CD14-positive monocyte (primary cell): ENCODE data around the gene DYSF. TPM values are rescaled to one million over a fixed set of nuclear protein-coding genes. Genes with fewer than 3 reads are reported as not detected.

Source experiments
- DNase-seq, 3 donors: peaks; one replicate each; pipeline ENCODE4 v3.0.0-alpha.2; 2011 to 2022
- H2AFZ ChIP-seq: 2 replicates; pipeline ENCODE4 v1.6.0; 2012; ENCODE audit warnings: mild to moderate bottlenecking, low read depth, low read length, inconsistent platforms; ENCODE audit not compliant: insufficient read depth, poor library complexity, severe bottlenecking
- H3K27ac ChIP-seq, 2 donors: 1 replicate in 1 of 2; 2 replicates in 1 of 2; pipeline ENCODE4 v1.5.1; 2012 to 2013; ENCODE audit warnings: low read length in 2 of 2, control low read depth in 1 of 2, inconsistent platforms in 1 of 2, low read depth in 1 of 2, mild to moderate bottlenecking in 1 of 2
- H3K27me3 ChIP-seq, 2 donors: one replicate each; pipeline versions ENCODE4 v1.6.0 to v1.6.1; 2011 to 2013; ENCODE audit warnings: low read length in 2 of 2; ENCODE audit not compliant: control insufficient read depth in 2 of 2, insufficient read depth in 2 of 2
- H3K36me3 ChIP-seq, 2 donors: replicated peaks in 1 of 2; 1 replicate in 1 of 2; 2 replicates in 1 of 2; pipeline versions ENCODE4 v1.5.1 to v1.6.1; 2012 to 2013; ENCODE audit warnings: low read length in 2 of 2, control low read depth in 1 of 2, inconsistent platforms in 1 of 2, mild to moderate bottlenecking in 1 of 2; ENCODE audit not compliant: insufficient read depth in 2 of 2, control insufficient read depth in 1 of 2
- H3K4me1 ChIP-seq, 2 donors: 1 replicate in 1 of 2; 2 replicates in 1 of 2; pipeline versions ENCODE4 v1.5.1 to v1.6.1; 2012 to 2013; ENCODE audit warnings: low read length in 2 of 2, control low read depth in 1 of 2, inconsistent platforms in 1 of 2, mild to moderate bottlenecking in 1 of 2, moderate library complexity in 1 of 2; ENCODE audit not compliant: insufficient read depth in 2 of 2, control insufficient read depth in 1 of 2
- H3K4me2 ChIP-seq: replicated peaks from 2 replicates; pipeline ENCODE3; 2012; ENCODE audit warnings: low read length, moderate library complexity, mild to moderate bottlenecking; ENCODE audit not compliant: poor library complexity, severe bottlenecking; ENCODE audit errors: extremely low read depth
- H3K4me3 ChIP-seq, 3 experiments: fragments of 200-600 bp in 1 of 3; sonication (generic) in 1 of 3; replicated peaks in 1 of 3; 1 replicate in 2 of 3; 2 replicates in 1 of 3; pipeline ENCODE4 v1.5.1; 2011 to 2013; ENCODE audit warnings: low read length in 3 of 3, mild to moderate bottlenecking in 3 of 3, control low read depth in 2 of 3, low read depth in 2 of 3, inconsistent platforms in 1 of 3, moderate library complexity in 1 of 3
- H3K79me2 ChIP-seq: 2 replicates; pipeline ENCODE4 v1.6.0; 2012; ENCODE audit warnings: mild to moderate bottlenecking, control low read depth, inconsistent platforms, low read length, moderate library complexity; ENCODE audit not compliant: insufficient read depth
- H3K9ac ChIP-seq: 2 replicates; pipeline ENCODE4 v1.6.0; 2017; ENCODE audit warnings: low read length, mild to moderate bottlenecking; ENCODE audit not compliant: insufficient read depth, poor library complexity, severe bottlenecking
- H3K9me3 ChIP-seq, 2 donors: replicated peaks in 1 of 2; 1 replicate in 1 of 2; 2 replicates in 1 of 2; pipeline versions ENCODE4 v1.5.1 to v1.6.1; 2012 to 2013; ENCODE audit warnings: low read length in 2 of 2, control low read depth in 1 of 2; ENCODE audit not compliant: control insufficient read depth in 1 of 2, insufficient read depth in 1 of 2
- H4K20me1 ChIP-seq: 2 replicates; pipeline ENCODE4 v1.6.0; 2012; ENCODE audit warnings: mild to moderate bottlenecking, low read length, control low read depth, moderate library complexity; ENCODE audit not compliant: insufficient read depth
- H3K27ac Mint-ChIP-seq, 7 donors: one replicate each; pipeline ENCODE4 v1.8.0; 2020; ENCODE audit warnings: mild to moderate bottlenecking in 7 of 7, mixed read lengths in 7 of 7, moderate library complexity in 6 of 7, inconsistent platforms in 2 of 7
- H3K27me3 Mint-ChIP-seq, 3 donors: one replicate each; pipeline ENCODE4 v1.8.0; 2021 to 2022; ENCODE audit warnings: low read depth in 3 of 3, mild to moderate bottlenecking in 3 of 3, mixed read lengths in 3 of 3, moderate library complexity in 3 of 3, inconsistent platforms in 1 of 3
- H3K36me3 Mint-ChIP-seq, 2 donors: one replicate each; pipeline ENCODE4 v1.8.0; 2020; ENCODE audit warnings: mixed read lengths in 2 of 2, inconsistent platforms in 1 of 2, mild to moderate bottlenecking in 1 of 2
- H3K4me1 Mint-ChIP-seq: one replicate; pipeline ENCODE4 v1.8.0; 2020; ENCODE audit warnings: mild to moderate bottlenecking, mixed read lengths
- H3K4me3 Mint-ChIP-seq, 2 donors: one replicate each; pipeline ENCODE4 v1.8.0; 2020; ENCODE audit warnings: mild to moderate bottlenecking in 2 of 2, mixed read lengths in 2 of 2, moderate library complexity in 1 of 2
- H3K9me3 Mint-ChIP-seq, 7 donors: one replicate each; pipeline ENCODE4 v1.8.0; 2020 to 2022; ENCODE audit warnings: mixed read lengths in 7 of 7, mild to moderate bottlenecking in 6 of 7, moderate library complexity in 6 of 7, inconsistent platforms in 2 of 7
- WGBS: methylation state at CpG from one replicate; pipeline ENCODE4 v1.1.5; 2013; ENCODE audit warnings: missing lambda C conversion rate; ENCODE audit not compliant: insufficient coverage; 5-methylcytosine and 5-hydroxymethylcytosine counted together
- intact Hi-C, 2 donors: fragments of 100-400 bp; cut with micrococcal nuclease; formaldehyde crosslinking; loops; one replicate each; pipeline versions ENCODE4 v1.15.0 to v1.15.1; 2023
- polyA plus RNA-seq, 3 donors: library from polyadenylated mRNA; depleted of rRNA in 1 of 3; unstranded in 2 of 3; stranded (reverse) in 1 of 3; fragments of 300-500 nt in 2 of 3; fragments of >200 nt in 1 of 3; fragmentation: Illumina TruSeq in 2 of 3; gene quantifications; 1 replicate in 2 of 3; 2 replicates in 1 of 3; pipeline ENCODE4 v1.2.3, GENCODE V29; 2012 to 2021
- TF ChIP-seq, protein P1 (sequence below): fragments of 200-600 bp; IDR thresholded peaks from one replicate; pipeline ENCODE4 v1.8.0; 2022; ENCODE audit warnings: antibody characterized with exemption, mild to moderate bottlenecking

DYSF gene
- polyA plus RNA-seq, 3 donors: 16.1 to 72.5 (median 31.2) TPM

DNA sequence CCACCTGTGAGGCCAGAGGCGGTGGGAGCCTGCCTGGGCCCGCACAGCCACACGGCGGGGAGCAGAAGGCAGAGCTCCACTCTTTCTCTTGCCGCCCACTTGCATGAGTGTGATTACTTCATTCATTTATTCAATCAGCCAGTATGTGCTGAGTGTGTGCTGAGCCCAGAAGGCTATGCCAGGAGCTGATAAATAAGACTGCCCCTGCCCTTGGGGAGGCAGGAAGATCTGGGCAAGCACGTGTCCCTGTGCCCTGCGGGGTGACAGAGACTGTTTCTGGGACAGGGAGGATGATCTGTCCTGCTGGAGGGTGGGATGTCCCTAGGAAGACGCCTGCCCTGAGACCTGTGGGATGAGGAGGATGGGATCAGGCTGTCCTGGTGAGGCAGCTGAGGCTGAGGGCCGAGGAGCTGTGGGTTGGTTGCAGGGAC, 250.8 kb downstream of the DYSF start:
- no peaks in the 10 kb centered on the region for H3K4me1 ChIP-seq
- no peak overlapping the region for H2AFZ ChIP-seq
- no peak overlapping the region for H3K4me2 ChIP-seq
- TF ChIP-seq, protein P1, sequence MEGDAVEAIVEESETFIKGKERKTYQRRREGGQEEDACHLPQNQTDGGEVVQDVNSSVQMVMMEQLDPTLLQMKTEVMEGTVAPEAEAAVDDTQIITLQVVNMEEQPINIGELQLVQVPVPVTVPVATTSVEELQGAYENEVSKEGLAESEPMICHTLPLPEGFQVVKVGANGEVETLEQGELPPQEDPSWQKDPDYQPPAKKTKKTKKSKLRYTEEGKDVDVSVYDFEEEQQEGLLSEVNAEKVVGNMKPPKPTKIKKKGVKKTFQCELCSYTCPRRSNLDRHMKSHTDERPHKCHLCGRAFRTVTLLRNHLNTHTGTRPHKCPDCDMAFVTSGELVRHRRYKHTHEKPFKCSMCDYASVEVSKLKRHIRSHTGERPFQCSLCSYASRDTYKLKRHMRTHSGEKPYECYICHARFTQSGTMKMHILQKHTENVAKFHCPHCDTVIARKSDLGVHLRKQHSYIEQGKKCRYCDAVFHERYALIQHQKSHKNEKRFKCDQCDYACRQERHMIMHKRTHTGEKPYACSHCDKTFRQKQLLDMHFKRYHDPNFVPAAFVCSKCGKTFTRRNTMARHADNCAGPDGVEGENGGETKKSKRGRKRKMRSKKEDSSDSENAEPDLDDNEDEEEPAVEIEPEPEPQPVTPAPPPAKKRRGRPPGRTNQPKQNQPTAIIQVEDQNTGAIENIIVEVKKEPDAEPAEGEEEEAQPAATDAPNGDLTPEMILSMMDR: no peak
- H3K27ac ChIP-seq: no peak overlapping the region
- 90% methylated on average over 2 of the region's 9 CpGs for WGBS
- H3K4me3 ChIP-seq: no peak overlapping the region
- no peak for DNase-seq
- intact Hi-C loops: no loop called here
- Mint-ChIP-seq H3K4me3 (no peak overlapping the region), H3K36me3 (no peaks in the 10 kb centered on the region), H3K27me3 (peaks cover 0 to 10% (median 7%) of the 10 kb centered on the region in 3 donors), H3K4me1 (no peaks in the 10 kb centered on the region), H3K9me3 (peaks cover 0 to 2% (median 0%) of the 10 kb centered on the region in 7 donors), H3K27ac (no peak overlapping the region)
- H3K9me3 ChIP-seq: no peaks in the 10 kb centered on the region
- no peaks in the 10 kb centered on the region for H3K79me2 ChIP-seq
- H3K27me3 ChIP-seq: no peaks in the 10 kb centered on the region
- H3K9ac ChIP-seq: no peak overlapping the region
- H3K36me3 ChIP-seq: no peaks in the 10 kb centered on the region
- H4K20me1 ChIP-seq: no peaks in the 10 kb centered on the region

DNA sequence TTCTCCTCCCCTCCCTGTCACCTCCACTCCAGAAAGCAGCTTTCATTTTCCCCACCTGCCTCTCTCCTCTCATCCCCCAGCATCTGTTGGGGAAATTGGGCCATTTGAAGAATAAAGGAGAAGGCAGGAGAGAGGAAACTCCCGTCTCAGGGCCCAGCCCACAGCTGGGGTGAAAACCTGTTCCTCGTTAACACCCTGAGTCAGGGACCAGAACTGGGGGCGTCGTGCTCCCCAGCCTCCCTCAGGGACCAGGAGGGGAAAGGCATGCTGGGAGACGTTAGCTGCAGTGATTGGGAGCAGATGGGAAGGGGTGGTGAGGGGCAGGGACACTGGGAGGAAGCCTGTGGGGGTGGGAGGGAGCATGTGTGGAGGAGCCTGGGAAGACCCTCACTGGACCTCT, 251.3 kb downstream of the DYSF start:
- H3K4me2 ChIP-seq: no peak overlapping the region
- no peaks in the 10 kb centered on the region for H3K9me3 ChIP-seq
- no peak overlapping the region for H2AFZ ChIP-seq
- Mint-ChIP-seq H3K9me3 (peaks cover 0 to 1% (median 0%) of the 10 kb centered on the region in 7 donors), H3K4me1 (no peaks in the 10 kb centered on the region), H3K27me3 (peaks cover 0 to 10% (median 6%) of the 10 kb centered on the region in 3 donors), H3K27ac (peak overlapping the region in 1 of 7 donors; percentile 68), H3K36me3 (no peaks in the 10 kb centered on the region), H3K4me3 (no peak overlapping the region)
- H3K27me3 ChIP-seq: no peaks in the 10 kb centered on the region
- H4K20me1 ChIP-seq: no peaks in the 10 kb centered on the region
- no peaks in the 10 kb centered on the region for H3K36me3 ChIP-seq
- H3K27ac ChIP-seq: no peak overlapping the region
- 53% methylated on average over 5 of the region's 5 CpGs for WGBS
- intact Hi-C loops: no loop called here
- TF ChIP-seq, protein P1: no peak
- no peaks in the 10 kb centered on the region for H3K4me1 ChIP-seq
- H3K4me3 ChIP-seq: no peak overlapping the region
- no peak overlapping the region for H3K9ac ChIP-seq
- no peak for DNase-seq
- no peaks in the 10 kb centered on the region for H3K79me2 ChIP-seq
